Spleen (tissue), 7 donors: Measurements from ENCODE around the gene B3GNT9.

Experiments
- POLR2A ChIP-seq, 3 donors: fragments of 450-650 bp; IDR thresholded peaks; one replicate each; pipeline ENCODE4 v1.5.1; 2017; ENCODE audit warnings: antibody characterized with exemption in 3 of 3, mild to moderate bottlenecking in 1 of 3
- TF ChIP-seq, protein P1 (sequence below), 11 experiments: fragments of 200-600 bp in 7 of 11; fragments of 450-650 bp in 4 of 11; sonication (generic) in 4 of 11; IDR thresholded peaks in 8 of 11; conservative IDR thresholded peaks in 3 of 11; 1 replicate in 7 of 11; 2 replicates in 4 of 11; pipeline versions ENCODE4 v1.4.0 to v1.8.0; 2016 to 2021; ENCODE audit warnings: antibody characterized with exemption in 11 of 11, inconsistent platforms in 4 of 11, mild to moderate bottlenecking in 1 of 11
- donor health status: DM: no; HTN: no; CAD: no; lungs with moderate emphysema.
- donor health status: DM: no; HTN: no; CAD: no.
- donor health status: DM: no; HTN: no; CAD: no.

DNA sequence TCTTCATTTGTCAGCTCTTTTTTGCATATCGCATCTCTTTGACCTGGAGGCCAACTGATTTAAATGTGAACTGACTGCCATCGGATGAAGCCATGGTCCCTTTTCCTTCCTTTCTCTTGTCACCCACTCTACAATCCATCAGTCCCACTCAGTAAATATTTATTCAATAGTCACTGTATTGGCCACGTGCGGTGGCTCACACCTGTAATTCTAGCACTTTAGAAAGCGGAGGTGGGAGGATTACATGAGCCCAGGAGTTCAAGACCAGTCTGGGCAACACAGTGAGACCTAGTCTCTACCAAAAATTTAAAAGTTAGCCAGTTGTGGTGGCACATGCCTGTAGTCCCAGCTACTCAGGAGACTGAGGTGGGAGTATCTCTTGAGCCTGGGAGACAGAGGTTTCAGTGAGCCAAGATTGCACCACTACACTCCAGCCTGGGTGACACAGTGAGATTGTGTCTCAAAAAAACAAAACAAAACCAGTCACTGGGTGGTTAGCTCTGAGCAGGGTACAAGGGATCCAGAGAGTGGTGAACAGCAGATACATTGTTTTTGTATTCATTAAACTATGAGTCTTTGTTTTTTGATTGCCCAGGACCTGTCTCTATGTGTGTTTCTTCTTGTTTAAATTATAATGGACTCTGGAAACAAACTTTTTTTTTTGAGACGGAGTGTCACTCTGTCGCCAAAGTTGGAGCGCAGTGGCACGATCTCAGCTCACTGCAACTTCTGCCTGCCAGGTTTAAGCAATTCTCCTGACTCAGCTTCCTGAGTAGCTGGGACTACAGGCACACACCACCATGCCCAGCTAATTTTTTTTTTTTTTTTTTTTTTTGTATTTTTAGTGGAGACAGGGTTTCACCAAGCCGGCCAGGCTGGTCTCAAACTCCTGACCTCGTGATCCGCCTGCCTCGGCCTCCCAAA, 34.1 kb downstream of the B3GNT9 start:
- no peak for TF ChIP-seq POLR2A (IDR thresholded peaks at IDR 0.05)
- TF ChIP-seq, protein P1, sequence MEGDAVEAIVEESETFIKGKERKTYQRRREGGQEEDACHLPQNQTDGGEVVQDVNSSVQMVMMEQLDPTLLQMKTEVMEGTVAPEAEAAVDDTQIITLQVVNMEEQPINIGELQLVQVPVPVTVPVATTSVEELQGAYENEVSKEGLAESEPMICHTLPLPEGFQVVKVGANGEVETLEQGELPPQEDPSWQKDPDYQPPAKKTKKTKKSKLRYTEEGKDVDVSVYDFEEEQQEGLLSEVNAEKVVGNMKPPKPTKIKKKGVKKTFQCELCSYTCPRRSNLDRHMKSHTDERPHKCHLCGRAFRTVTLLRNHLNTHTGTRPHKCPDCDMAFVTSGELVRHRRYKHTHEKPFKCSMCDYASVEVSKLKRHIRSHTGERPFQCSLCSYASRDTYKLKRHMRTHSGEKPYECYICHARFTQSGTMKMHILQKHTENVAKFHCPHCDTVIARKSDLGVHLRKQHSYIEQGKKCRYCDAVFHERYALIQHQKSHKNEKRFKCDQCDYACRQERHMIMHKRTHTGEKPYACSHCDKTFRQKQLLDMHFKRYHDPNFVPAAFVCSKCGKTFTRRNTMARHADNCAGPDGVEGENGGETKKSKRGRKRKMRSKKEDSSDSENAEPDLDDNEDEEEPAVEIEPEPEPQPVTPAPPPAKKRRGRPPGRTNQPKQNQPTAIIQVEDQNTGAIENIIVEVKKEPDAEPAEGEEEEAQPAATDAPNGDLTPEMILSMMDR (IDR thresholded peaks at IDR 0.05 in 8 of 11, conservative IDR thresholded peaks at IDR 0.05 in 3 of 11) = no peak
